DMS79 treated with DMSO at 0.1 percent for 48 hours (cell line): ENCODE results near the gene CHRD.
"Not testable (repeated sequence)": the region's sequence is repeated elsewhere in the genome, so short reads cannot be mapped to it uniquely, and the experiment has no call there.

Experiments
- DNase-seq: peaks from one replicate; lab custom pipeline; 2025; lab: John Stamatoyannopoulos, UW

The CHRD gene

GRCh38 chr3:184417619-184418327 is 37.9 kb downstream of the CHRD start:
- peak; percentile 30 for DNase-seq

- DNase-seq: no peak
Observed at GRCh38 chr3:184419171-184419570, 39.3 kb downstream of the CHRD start.

GRCh38 chr3:184423561-184423960 is 43.7 kb downstream of the CHRD start:
- DNase-seq: no peak

- DNase-seq: no peak
Observed at GRCh38 chr3:184426691-184427141, 46.9 kb downstream of the CHRD start.

- no peak for DNase-seq
Observed at GRCh38 chr3:184428561-184429175, 48.8 kb downstream of the CHRD start.

- no peak for DNase-seq
Observed at GRCh38 chr3:184429786-184430185, 49.9 kb downstream of the CHRD start.

- DNase-seq: no peak
Observed at GRCh38 chr3:184430940-184431339, 51.1 kb downstream of the CHRD start.

GRCh38 chr3:184433178-184433577 is 53.3 kb downstream of the CHRD start:
- not testable (repeated sequence) for DNase-seq

- no peak for DNase-seq
Observed at GRCh38 chr3:184439096-184439495, 59.2 kb downstream of the CHRD start.
